Astrocyte (in vitro differentiated cells and primary cell): ENCODE data around the gene PAM. TPM values are rescaled to one million over a fixed set of nuclear protein-coding genes. Genes with fewer than 3 reads are reported as not detected.

Source experiments
- DNase-seq: peaks from one replicate; pipeline ENCODE4 v3.0.0-alpha.2; 2010; ENCODE audit warnings: low read depth
- FAIRE-seq: peaks from 2 replicates; lab custom pipeline; 2011; peaks lifted over from hg19 to GRCh38; lab: Jason Lieb, UNC
- H2AFZ ChIP-seq: 2 replicates; pipeline ENCODE4 v1.6.0; 2012; ENCODE audit warnings: low read depth, low read length, inconsistent platforms
- H3K27ac ChIP-seq: 2 replicates; pipeline ENCODE4 v1.5.1; 2011; ENCODE audit warnings: low read depth, low read length, inconsistent platforms
- H3K27me3 ChIP-seq: 2 replicates; pipeline ENCODE4 v1.6.0; 2011; ENCODE audit warnings: low read length, inconsistent platforms; ENCODE audit not compliant: insufficient read depth
- H3K36me3 ChIP-seq: 2 replicates; pipeline ENCODE4 v1.5.1; 2011; ENCODE audit warnings: low read length, inconsistent platforms; ENCODE audit not compliant: insufficient read depth
- H3K4me1 ChIP-seq: 2 replicates; pipeline ENCODE4 v1.5.1; 2011; ENCODE audit warnings: low read length, inconsistent platforms; ENCODE audit not compliant: insufficient read depth
- H3K4me2 ChIP-seq: 2 replicates; pipeline ENCODE4 v1.6.0; 2012; ENCODE audit warnings: low read length, inconsistent platforms
- H3K4me3 ChIP-seq: 2 replicates; pipeline ENCODE4 v1.5.1; 2011; ENCODE audit warnings: low read depth, mild to moderate bottlenecking, low read length, inconsistent platforms; ENCODE audit not compliant: insufficient read depth
- H3K79me2 ChIP-seq: 2 replicates; pipeline ENCODE4 v1.6.0; 2012; ENCODE audit warnings: mild to moderate bottlenecking, low read length, inconsistent platforms; ENCODE audit not compliant: insufficient read depth
- H3K9ac ChIP-seq: 2 replicates; pipeline ENCODE4 v1.6.0; 2012; ENCODE audit warnings: mild to moderate bottlenecking, low read length, inconsistent platforms
- H3K9me3 ChIP-seq: 2 replicates; pipeline ENCODE4 v1.5.1; 2012; ENCODE audit warnings: low read depth, mild to moderate bottlenecking, low read length, inconsistent platforms; ENCODE audit not compliant: insufficient read depth
- H4K20me1 ChIP-seq: 2 replicates; pipeline ENCODE4 v1.6.0; 2012; ENCODE audit warnings: low read length, inconsistent platforms; ENCODE audit not compliant: insufficient read depth
- H3K27ac Mint-ChIP-seq: one replicate; pipeline ENCODE4 v1.8.0; 2021; ENCODE audit warnings: mild to moderate bottlenecking, mixed read lengths; ENCODE audit not compliant: unreplicated experiment
- H3K27me3 Mint-ChIP-seq: one replicate; pipeline ENCODE4 v1.8.0; 2021; ENCODE audit warnings: low read depth, mixed read lengths; ENCODE audit not compliant: unreplicated experiment
- H3K36me3 Mint-ChIP-seq: one replicate; pipeline ENCODE4 v1.8.0; 2021; ENCODE audit warnings: low read depth, mixed read lengths; ENCODE audit not compliant: unreplicated experiment
- H3K4me1 Mint-ChIP-seq: one replicate; pipeline ENCODE4 v1.8.0; 2021; ENCODE audit warnings: low read depth, mixed read lengths; ENCODE audit not compliant: unreplicated experiment
- H3K4me3 Mint-ChIP-seq: one replicate; pipeline ENCODE4 v1.8.0; 2021; ENCODE audit warnings: mild to moderate bottlenecking, moderate library complexity, mixed read lengths; ENCODE audit not compliant: unreplicated experiment
- H3K9me3 Mint-ChIP-seq: one replicate; pipeline ENCODE4 v1.8.0; 2021; ENCODE audit warnings: mild to moderate bottlenecking, mixed read lengths; ENCODE audit not compliant: unreplicated experiment
- CTCF ChIP-seq: IDR thresholded peaks from 2 replicates; pipeline ENCODE4 v1.5.1; 2011; ENCODE audit warnings: low read depth, mild to moderate bottlenecking, inconsistent platforms, low read length, moderate library complexity; ENCODE audit not compliant: insufficient read depth
- EZH2 ChIP-seq: IDR thresholded peaks from 2 replicates; pipeline ENCODE4 v1.6.1; 2012; ENCODE audit warnings: mild to moderate bottlenecking, low read length, inconsistent platforms; ENCODE audit not compliant: insufficient read depth
- total RNA-seq: library from RNA; stranded (reverse); gene quantifications from 2 replicates; pipeline ENCODE4 v1.2.1, GENCODE V29; 2021

PAM gene
- total RNA-seq, 1 donor from 2014 or later = 301 TPM

- Histone ChIP-seq H3K27me3 (no peaks in the 10 kb centered on the region), H3K4me3 (no peak overlapping the region), H3K9me3 (no peaks in the 10 kb centered on the region), H3K9ac (no peak overlapping the region), H3K4me1 (no peaks in the 10 kb centered on the region), H3K79me2 (no peaks in the 10 kb centered on the region), H3K27ac (no peak overlapping the region), H3K36me3 (peaks cover 3% of the 10 kb centered on the region), H2AFZ (no peak overlapping the region), H4K20me1 (no peaks in the 10 kb centered on the region), H3K4me2 (no peak overlapping the region)
- Mint-ChIP-seq H3K9me3 (peaks cover 4% of the 10 kb centered on the region), H3K4me1 (peaks cover 2% of the 10 kb centered on the region), H3K27ac (no peak overlapping the region), H3K36me3 (peaks cover 6% of the 10 kb centered on the region), H3K27me3 (no peaks in the 10 kb centered on the region), H3K4me3 (no peak overlapping the region)
- FAIRE-seq (no peak), DNase-seq (no peak)
- TF ChIP-seq EZH2 = no peak
- TF ChIP-seq CTCF = no peak
Measured at GRCh38 chr5:103000089-103000488, 245.0 kb downstream of the PAM start.

- peaks cover 3% of the 10 kb centered on the region for H3K36me3 ChIP-seq
- FAIRE-seq = no peak
Measured at GRCh38 chr5:103003872-103004271, 248.8 kb downstream of the PAM start.

More at GRCh38 chr5:103003872-103004271, 248.8 kb downstream of the PAM start:
- no peak overlapping the region for H3K4me2 ChIP-seq
- no peak for TF ChIP-seq EZH2
- TF ChIP-seq CTCF = no peak
- no peak overlapping the region for H3K27ac ChIP-seq
- H3K9ac ChIP-seq = no peak overlapping the region
- no peaks in the 10 kb centered on the region for H3K4me1 ChIP-seq
- Mint-ChIP-seq H3K4me1 (peaks cover 2% of the 10 kb centered on the region), H3K27me3 (no peaks in the 10 kb centered on the region), H3K27ac (no peak overlapping the region), H3K4me3 (no peak overlapping the region), H3K36me3 (peaks cover 6% of the 10 kb centered on the region), H3K9me3 (peaks cover 4% of the 10 kb centered on the region)
- no peaks in the 10 kb centered on the region for H4K20me1 ChIP-seq
- H3K27me3 ChIP-seq = no peaks in the 10 kb centered on the region
- H3K4me3 ChIP-seq = no peak overlapping the region
- H3K79me2 ChIP-seq = no peaks in the 10 kb centered on the region
- DNase-seq = no peak
- H2AFZ ChIP-seq = no peak overlapping the region
- no peaks in the 10 kb centered on the region for H3K9me3 ChIP-seq
